Suprapubic skin (tissue), 3 donors: ENCODE measurements around the gene RMI2.

Experiments
- EP300 ChIP-seq: sonication (generic); formaldehyde crosslinking; IDR thresholded peaks from one replicate; pipeline ENCODE4 v1.6.1; 2017; ENCODE audit warnings: antibody characterized with exemption
- POLR2A ChIP-seq, 2 donors: fragments of 450-650 bp; IDR thresholded peaks; one replicate each; pipeline ENCODE4 v1.6.1; 2017; ENCODE audit warnings: antibody characterized with exemption in 2 of 2, mild to moderate bottlenecking in 2 of 2, moderate library complexity in 2 of 2
- TF ChIP-seq, protein P1 (sequence below), 2 donors: fragments of 200-600 bp in 1 of 2; fragments of 450-650 bp in 1 of 2; sonication (generic) in 1 of 2; IDR thresholded peaks; one replicate each; pipeline ENCODE4 v1.5.1; 2016 to 2019; ENCODE audit warnings: antibody characterized with exemption in 2 of 2, mild to moderate bottlenecking in 1 of 2, moderate library complexity in 1 of 2

DNA sequence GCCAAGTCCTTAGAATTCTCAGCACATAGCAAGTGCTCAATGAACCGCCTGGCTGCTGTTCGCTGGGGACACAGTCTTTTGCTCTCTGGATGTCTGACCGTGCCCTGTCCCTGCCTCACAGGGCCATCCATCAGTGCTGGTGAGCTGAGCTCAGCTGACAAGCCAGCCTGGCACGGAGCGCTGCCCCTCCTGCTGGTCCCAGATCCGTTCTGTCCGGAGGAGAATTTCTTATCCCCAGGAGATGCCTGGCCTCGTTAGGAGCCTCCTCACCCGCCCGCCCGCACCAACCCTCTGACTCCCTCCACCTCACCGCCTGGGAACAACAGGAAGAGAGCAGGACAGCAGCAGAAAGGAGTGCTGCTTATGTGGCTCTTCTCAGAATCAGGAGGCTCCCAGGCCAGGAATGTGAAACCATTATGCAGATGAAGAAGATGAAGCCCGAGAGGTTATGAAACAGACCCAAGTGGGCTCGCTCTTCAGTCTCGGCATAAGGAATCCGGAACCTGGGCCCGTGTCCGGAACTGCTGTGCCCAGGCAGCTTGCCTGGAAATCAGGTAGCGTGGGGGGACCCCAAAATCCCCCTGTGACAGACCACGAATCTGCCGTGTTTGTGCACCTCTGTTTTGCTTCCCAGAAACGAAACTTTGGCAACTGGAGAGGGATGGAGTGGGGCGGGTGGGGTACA lies 28.8 kb upstream of the RMI2 start:
- TF ChIP-seq, protein P1, sequence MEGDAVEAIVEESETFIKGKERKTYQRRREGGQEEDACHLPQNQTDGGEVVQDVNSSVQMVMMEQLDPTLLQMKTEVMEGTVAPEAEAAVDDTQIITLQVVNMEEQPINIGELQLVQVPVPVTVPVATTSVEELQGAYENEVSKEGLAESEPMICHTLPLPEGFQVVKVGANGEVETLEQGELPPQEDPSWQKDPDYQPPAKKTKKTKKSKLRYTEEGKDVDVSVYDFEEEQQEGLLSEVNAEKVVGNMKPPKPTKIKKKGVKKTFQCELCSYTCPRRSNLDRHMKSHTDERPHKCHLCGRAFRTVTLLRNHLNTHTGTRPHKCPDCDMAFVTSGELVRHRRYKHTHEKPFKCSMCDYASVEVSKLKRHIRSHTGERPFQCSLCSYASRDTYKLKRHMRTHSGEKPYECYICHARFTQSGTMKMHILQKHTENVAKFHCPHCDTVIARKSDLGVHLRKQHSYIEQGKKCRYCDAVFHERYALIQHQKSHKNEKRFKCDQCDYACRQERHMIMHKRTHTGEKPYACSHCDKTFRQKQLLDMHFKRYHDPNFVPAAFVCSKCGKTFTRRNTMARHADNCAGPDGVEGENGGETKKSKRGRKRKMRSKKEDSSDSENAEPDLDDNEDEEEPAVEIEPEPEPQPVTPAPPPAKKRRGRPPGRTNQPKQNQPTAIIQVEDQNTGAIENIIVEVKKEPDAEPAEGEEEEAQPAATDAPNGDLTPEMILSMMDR (IDR thresholded peaks at IDR 0.05) = no peak
- TF ChIP-seq POLR2A (IDR thresholded peaks at IDR 0.05) (no peak), EP300 (no peak)
